B cell (primary cell): ENCODE results near the gene BIK. TPM values are rescaled to one million over a fixed set of nuclear protein-coding genes. Genes with fewer than 3 reads are reported as not detected.

Source experiments
- ATAC-seq: fragments of 200-7000 bp; cut with Tn5 transposase; one replicate; pipeline ENCODE4 v1.10.0; 2021; ENCODE audit warnings: low read depth, mild to moderate bottlenecking, moderate number of reproducible peaks, moderate library complexity
- CTCF ChIA-PET: fragments of 350-600 bp; sonication (Branson Sonifier 250); formaldehyde crosslinking; loops from one replicate; lab custom pipeline; 2021; ENCODE audit warnings: antibody characterized with exemption, inconsistent platforms; lab: Charles Lee
- POLR2A ChIA-PET: fragments of 350-600 bp; sonication (Branson Sonifier 250); formaldehyde crosslinking; loops from one replicate; lab custom pipeline; 2021; ENCODE audit warnings: antibody characterized with exemption; lab: Charles Lee
- DNase-seq: peaks from one replicate; pipeline ENCODE4 v3.0.0; 2013
- H2AFZ ChIP-seq: 2 replicates; pipeline ENCODE4 v1.6.1; 2012; ENCODE audit warnings: mild to moderate bottlenecking, low read depth, low read length; ENCODE audit not compliant: insufficient read depth, poor library complexity, severe bottlenecking
- H3K27ac ChIP-seq, 2 donors: 1 replicate in 1 of 2; 2 replicates in 1 of 2; pipeline ENCODE4 v1.5.1; 2012 to 2013; ENCODE audit warnings: low read length in 2 of 2, mild to moderate bottlenecking in 2 of 2, moderate library complexity in 1 of 2
- H3K27me3 ChIP-seq, 4 experiments: fragments of 200-600 bp in 1 of 4; sonication (generic) in 1 of 4; replicated peaks in 1 of 4; 1 replicate in 2 of 4; 2 replicates in 2 of 4; pipeline versions ENCODE4 v1.6.1 to v1.7.0; 2013 to 2016; ENCODE audit warnings: low read length in 3 of 4, mild to moderate bottlenecking in 2 of 4, mixed read lengths in 1 of 4, moderate library complexity in 1 of 4; ENCODE audit not compliant: insufficient read depth in 4 of 4, control insufficient read depth in 3 of 4; ENCODE audit errors: control extremely low read depth in 1 of 4
- H3K36me3 ChIP-seq, 2 experiments: replicated peaks in 1 of 2; 1 replicate in 1 of 2; 2 replicates in 1 of 2; pipeline versions ENCODE4 v1.6.1 to v1.7.1; 2013; ENCODE audit warnings: low read length in 1 of 2; ENCODE audit not compliant: insufficient read depth in 2 of 2, control insufficient read depth in 1 of 2; ENCODE audit errors: control extremely low read depth in 1 of 2, extremely low read depth in 1 of 2
- H3K4me1 ChIP-seq, 2 donors: fragments of 200-600 bp in 1 of 2; sonication (generic) in 1 of 2; 1 replicate in 1 of 2; 2 replicates in 1 of 2; pipeline versions ENCODE4 v1.5.1 to v1.6.1; 2013 to 2017; ENCODE audit warnings: low read length in 2 of 2; ENCODE audit not compliant: control insufficient read depth in 2 of 2, insufficient read depth in 2 of 2
- H3K4me2 ChIP-seq: replicated peaks from 2 replicates; pipeline ENCODE3; 2012; ENCODE audit warnings: mild to moderate bottlenecking, low read depth, low read length; ENCODE audit not compliant: poor library complexity, severe bottlenecking
- H3K4me3 ChIP-seq, 5 experiments: fragments of 200-600 bp in 1 of 5; sonication (generic) in 1 of 5; 1 replicate in 3 of 5; 2 replicates in 2 of 5; pipeline versions ENCODE4 v1.5.1 to v1.7.0; 2011 to 2016; ENCODE audit warnings: low read length in 4 of 5, mild to moderate bottlenecking in 4 of 5, low read depth in 2 of 5, control low read depth in 1 of 5, moderate library complexity in 1 of 5; ENCODE audit not compliant: insufficient read depth in 1 of 5; ENCODE audit errors: control extremely low read depth in 1 of 5, extremely low read depth in 1 of 5
- H3K79me2 ChIP-seq: fragments of 200-600 bp; sonication (generic); one replicate; pipeline ENCODE4 v1.6.0; 2016; ENCODE audit warnings: low read length; ENCODE audit not compliant: control insufficient read depth, insufficient read depth
- H3K9ac ChIP-seq: fragments of 200-600 bp; sonication (generic); 2 replicates; pipeline ENCODE4 v1.6.1; 2017; ENCODE audit warnings: mild to moderate bottlenecking, low read length, moderate library complexity
- H3K9me3 ChIP-seq, 3 donors: one replicate each; pipeline versions ENCODE4 v1.6.1 to v1.7.1; 2013; ENCODE audit warnings: low read length in 2 of 3; ENCODE audit not compliant: control insufficient read depth in 2 of 3, insufficient read depth in 1 of 3; ENCODE audit errors: control extremely low read depth in 1 of 3
- H4K20me1 ChIP-seq: 2 replicates; pipeline ENCODE4 v1.6.0; 2012; ENCODE audit warnings: mild to moderate bottlenecking, low read length; ENCODE audit not compliant: insufficient read depth, control insufficient read depth, poor library complexity, severe bottlenecking
- H3K27ac Mint-ChIP-seq: one replicate; pipeline ENCODE4 v1.8.0; 2021; ENCODE audit warnings: mixed read lengths
- H3K27me3 Mint-ChIP-seq: one replicate; pipeline ENCODE4 v1.8.0; 2021; ENCODE audit warnings: mixed read lengths
- H3K4me1 Mint-ChIP-seq: one replicate; pipeline ENCODE4 v1.8.0; 2021; ENCODE audit warnings: mixed read lengths
- H3K4me3 Mint-ChIP-seq: one replicate; pipeline ENCODE4 v1.8.0; 2021; ENCODE audit warnings: mixed read lengths
- H3K9me3 Mint-ChIP-seq: one replicate; pipeline ENCODE4 v1.8.0; 2022; ENCODE audit warnings: mixed read lengths; ENCODE audit not compliant: insufficient read depth
- EZH2 ChIP-seq: IDR thresholded peaks from 2 replicates; pipeline ENCODE4 v1.6.1; 2012; ENCODE audit warnings: borderline replicate concordance, low read depth, mild to moderate bottlenecking, moderate library complexity, low read length; ENCODE audit not compliant: insufficient read depth, poor library complexity, severe bottlenecking
- WGBS: methylation state at CpG from one replicate; pipeline ENCODE4 v1.1.5; 2013; ENCODE audit warnings: missing lambda C conversion rate; ENCODE audit not compliant: insufficient coverage; 5-methylcytosine and 5-hydroxymethylcytosine counted together
- intact Hi-C: fragments of 100-400 bp; cut with micrococcal nuclease; formaldehyde crosslinking; loops from one replicate; pipeline ENCODE4 v1.10.0; 2022
- polyA plus RNA-seq: library from polyadenylated mRNA; depleted of rRNA; stranded (reverse); fragments of >200 nt; gene quantifications from 2 replicates; pipeline ENCODE4 v1.2.3, GENCODE V29; 2012
- total RNA-seq, 2 donors: library from RNA; stranded (reverse); fragments of 120-200 nt in 1 of 2; gene quantifications; 1 replicate in 1 of 2; 2 replicates in 1 of 2; pipeline versions ENCODE4 v1.2.3 to v1.2.4, GENCODE V29; 2013 to 2022
- TF ChIP-seq, protein P1 (sequence below): fragments of 200-600 bp; IDR thresholded peaks from one replicate; pipeline ENCODE4 v1.8.0; 2022; ENCODE audit warnings: antibody characterized with exemption, mild to moderate bottlenecking

BIK gene
- total and polyA plus RNA-seq, 2 donors (not counting 1 experiment from before 2014, with no cell fraction given): 1.3 to 2.7 TPM

DNA sequence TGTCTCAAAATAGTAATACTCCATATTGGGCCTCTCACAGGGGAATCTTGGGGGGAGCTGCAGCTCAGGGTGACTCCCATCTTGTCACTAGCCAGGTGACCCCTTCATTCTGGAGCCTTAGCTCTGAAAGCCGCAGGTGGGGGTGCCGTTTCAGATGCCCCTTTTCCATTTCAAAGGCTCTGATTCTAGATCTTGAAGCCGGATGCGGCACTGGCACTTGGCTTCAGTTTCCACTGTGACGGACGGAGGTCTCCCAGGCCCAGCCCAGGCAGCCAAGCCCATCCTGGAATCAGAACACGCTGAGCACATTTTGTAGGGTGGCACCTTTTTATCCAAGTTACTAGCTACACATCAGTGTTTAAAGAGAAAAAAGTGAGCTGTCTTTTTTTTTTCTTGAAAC, 6.4 kb downstream of the BIK start:
- Histone ChIP-seq H2AFZ (no peak overlapping the region), H3K27ac (no peak overlapping the region), H3K4me2 (no peak overlapping the region), H3K79me2 (peaks cover 2% of the 10 kb centered on the region), H3K36me3 (no peaks in the 10 kb centered on the region), H3K4me3 (no peak overlapping the region), H3K4me1 (peaks cover 67 to 83% of the 10 kb centered on the region in 2 donors), H3K9me3 (peaks cover 0 to 20% (median 0%) of the 10 kb centered on the region in 3 donors), H3K9ac (no peak overlapping the region), H3K27me3 (peaks cover 0 to 67% (median 30%) of the 10 kb centered on the region in 4 experiments), H4K20me1 (peaks cover 8% of the 10 kb centered on the region)
- intact Hi-C loops: no loop called here
- no peaks in the 10 kb centered on the region for H3K9me3 Mint-ChIP-seq
- H3K4me1 Mint-ChIP-seq: peaks cover 58% of the 10 kb centered on the region
- H3K27me3 Mint-ChIP-seq: peaks cover 38% of the 10 kb centered on the region
- CTCF ChIA-PET: interaction anchor here (1.0 kb wide), 2 partner anchors 12 to 30 kb away, joined by 4 to 5 read pairs; no protein-coding TSS in a partner anchor
- WGBS: 92% methylated on average over 4 of the region's 7 CpGs
- no peak overlapping the region for H3K4me3 Mint-ChIP-seq
- POLR2A ChIA-PET: interaction anchor here (0.6 to 1.0 kb wide), 2 partner anchors 9 to 352 kb away, joined by 4 to 5 read pairs; no protein-coding TSS in a partner anchor
- ATAC-seq (no peak), DNase-seq (no peak)
- TF ChIP-seq, protein P1, sequence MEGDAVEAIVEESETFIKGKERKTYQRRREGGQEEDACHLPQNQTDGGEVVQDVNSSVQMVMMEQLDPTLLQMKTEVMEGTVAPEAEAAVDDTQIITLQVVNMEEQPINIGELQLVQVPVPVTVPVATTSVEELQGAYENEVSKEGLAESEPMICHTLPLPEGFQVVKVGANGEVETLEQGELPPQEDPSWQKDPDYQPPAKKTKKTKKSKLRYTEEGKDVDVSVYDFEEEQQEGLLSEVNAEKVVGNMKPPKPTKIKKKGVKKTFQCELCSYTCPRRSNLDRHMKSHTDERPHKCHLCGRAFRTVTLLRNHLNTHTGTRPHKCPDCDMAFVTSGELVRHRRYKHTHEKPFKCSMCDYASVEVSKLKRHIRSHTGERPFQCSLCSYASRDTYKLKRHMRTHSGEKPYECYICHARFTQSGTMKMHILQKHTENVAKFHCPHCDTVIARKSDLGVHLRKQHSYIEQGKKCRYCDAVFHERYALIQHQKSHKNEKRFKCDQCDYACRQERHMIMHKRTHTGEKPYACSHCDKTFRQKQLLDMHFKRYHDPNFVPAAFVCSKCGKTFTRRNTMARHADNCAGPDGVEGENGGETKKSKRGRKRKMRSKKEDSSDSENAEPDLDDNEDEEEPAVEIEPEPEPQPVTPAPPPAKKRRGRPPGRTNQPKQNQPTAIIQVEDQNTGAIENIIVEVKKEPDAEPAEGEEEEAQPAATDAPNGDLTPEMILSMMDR: no peak
- TF ChIP-seq EZH2: no peak
- no peak overlapping the region for H3K27ac Mint-ChIP-seq

DNA sequence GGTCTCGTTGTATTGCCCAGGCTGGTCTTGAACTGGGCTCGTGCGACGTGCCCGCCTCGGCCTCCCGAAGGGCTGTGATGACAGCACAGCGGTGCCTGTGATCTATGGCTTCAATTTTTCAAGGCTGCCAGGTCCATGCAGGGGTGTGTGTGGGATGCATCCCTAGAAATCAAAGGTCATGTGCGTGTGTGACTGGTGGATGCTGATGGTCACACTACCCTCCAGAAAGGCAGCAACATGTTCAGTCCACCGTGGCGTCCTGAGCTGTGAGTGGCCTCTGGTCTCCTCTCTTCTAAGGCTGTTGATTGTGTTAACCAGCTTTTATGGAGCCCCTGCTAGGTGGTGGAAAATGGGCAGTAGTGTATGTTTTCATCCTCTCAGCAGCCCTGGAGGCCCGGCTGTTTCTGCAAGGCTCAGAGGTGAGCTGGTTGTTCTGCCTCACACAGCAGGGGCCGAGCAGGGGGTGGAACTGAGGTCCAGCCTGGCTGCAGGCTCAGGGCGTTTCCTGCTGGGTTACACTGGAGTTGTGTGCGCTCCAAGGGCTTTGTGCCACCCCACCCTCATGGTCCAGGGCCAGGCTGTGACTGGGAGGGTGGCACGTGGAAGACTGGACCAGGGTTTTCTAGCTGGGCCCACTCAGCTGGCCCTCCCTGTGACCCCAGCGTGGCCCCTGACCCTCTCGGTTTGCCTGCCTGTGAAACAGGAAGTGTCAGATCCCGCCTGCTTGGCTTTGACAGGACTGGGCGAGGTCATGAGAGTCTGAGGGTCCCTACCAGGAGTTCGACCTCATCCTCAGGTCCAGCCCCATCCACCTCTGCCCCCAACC, 7.7 kb downstream of the BIK start:
- ChIA-PET CTCF (interaction anchor here (0.9 to 1.6 kb wide), 2 partner anchors 19 to 251 kb away, joined by 4 to 5 read pairs; no protein-coding TSS in a partner anchor), POLR2A (no interaction called here)
- ATAC-seq (no peak), DNase-seq (no peak)
- intact Hi-C loops: no loop called here
- TF ChIP-seq, protein P1: no peak
- no peak for TF ChIP-seq EZH2
- no peak overlapping the region for H3K27ac ChIP-seq
- WGBS: 63% methylated on average over 14 of the region's 21 CpGs
- Mint-ChIP-seq H3K9me3 (no peaks in the 10 kb centered on the region), H3K4me3 (peak overlapping the region; percentile 68), H3K4me1 (peaks cover 68% of the 10 kb centered on the region), H3K27ac (no peak overlapping the region), H3K27me3 (peaks cover 43% of the 10 kb centered on the region)
- peak overlapping the region; percentile 25 for H3K9ac ChIP-seq
- peak overlapping the region; percentile 59 for H3K4me2 ChIP-seq
- H4K20me1 ChIP-seq: peaks cover 8% of the 10 kb centered on the region
- no peaks in the 10 kb centered on the region for H3K36me3 ChIP-seq
- H3K4me1 ChIP-seq: peaks cover 73 to 90% of the 10 kb centered on the region in 2 donors
- H3K27me3 ChIP-seq: peaks cover 0 to 57% (median 25%) of the 10 kb centered on the region in 4 experiments
- peak overlapping the region in 1 of 5 experiments; percentile 22 for H3K4me3 ChIP-seq
- peaks cover 0 to 13% (median 0%) of the 10 kb centered on the region in 3 donors for H3K9me3 ChIP-seq
- no peak overlapping the region for H2AFZ ChIP-seq
- no peaks in the 10 kb centered on the region for H3K79me2 ChIP-seq
